DND-41 (cell line): ENCODE results near the gene PPM1K.

Experiments used
- ATAC-seq: fragments of 200-7000 bp; cut with Tn5 transposase; 3 replicates; pipeline ENCODE4 v1.9.1; 2021; ENCODE audit warnings: low read depth; ENCODE audit not compliant: insufficient read depth
- DNase-seq: peaks from one replicate; pipeline ENCODE4 v3.0.0-alpha.2; 2020
- H2AFZ ChIP-seq: 2 replicates; pipeline ENCODE4 v1.6.0; 2012; ENCODE audit warnings: low read depth, low read length
- H3K27ac ChIP-seq: 2 replicates; pipeline ENCODE4 v1.5.1; 2012; ENCODE audit warnings: low read length, inconsistent platforms
- H3K27me3 ChIP-seq: fragments of 200-600 bp; sonication (generic); 2 replicates; pipeline ENCODE4 v1.6.0; 2012; ENCODE audit warnings: low read length, mild to moderate bottlenecking, inconsistent platforms; ENCODE audit not compliant: insufficient read depth, poor library complexity
- H3K36me3 ChIP-seq: 2 replicates; pipeline ENCODE4 v1.5.1; 2012; ENCODE audit warnings: low read length, inconsistent platforms; ENCODE audit not compliant: insufficient read depth
- H3K4me1 ChIP-seq: 2 replicates; pipeline ENCODE4 v1.5.1; 2012; ENCODE audit warnings: mild to moderate bottlenecking, low read length; ENCODE audit not compliant: insufficient read depth
- H3K4me2 ChIP-seq: 2 replicates; pipeline ENCODE4 v1.6.0; 2012; ENCODE audit warnings: mild to moderate bottlenecking, moderate library complexity, low read length, inconsistent platforms; ENCODE audit not compliant: insufficient read depth
- H3K4me3 ChIP-seq, 2 experiments: fragments of 200-600 bp in 1 of 2; shearing (Covaris generic) in 1 of 2; 2 replicates each; pipeline ENCODE4 v1.5.1; 2012 to 2016; ENCODE audit warnings: inconsistent platforms in 2 of 2, low read length in 2 of 2, mild to moderate bottlenecking in 2 of 2, low read depth in 1 of 2, moderate library complexity in 1 of 2
- H3K79me2 ChIP-seq: 2 replicates; pipeline ENCODE4 v1.6.0; 2012; ENCODE audit warnings: low read length, inconsistent platforms; ENCODE audit not compliant: insufficient read depth
- H3K9ac ChIP-seq: 2 replicates; pipeline ENCODE4 v1.6.0; 2012; ENCODE audit warnings: low read depth, mild to moderate bottlenecking, inconsistent platforms, low read length, moderate library complexity
- H3K9me3 ChIP-seq: 2 replicates; pipeline ENCODE4 v1.5.1; 2012; ENCODE audit warnings: low read length, moderate library complexity, mild to moderate bottlenecking, inconsistent platforms; ENCODE audit not compliant: insufficient read depth, severe bottlenecking
- H4K20me1 ChIP-seq: 2 replicates; pipeline ENCODE4 v1.6.0; 2012; ENCODE audit warnings: low read length; ENCODE audit not compliant: insufficient read depth
- CTCF ChIP-seq: IDR thresholded peaks from 2 replicates; pipeline ENCODE4 v1.5.1; 2012; ENCODE audit warnings: borderline replicate concordance, low read length, moderate library complexity, mild to moderate bottlenecking; ENCODE audit not compliant: poor library complexity, severe bottlenecking; ENCODE audit errors: extremely low read depth
- EZH2 ChIP-seq: IDR thresholded peaks from 3 replicates; pipeline ENCODE4 v1.6.1; 2012; ENCODE audit warnings: borderline replicate concordance, low read depth, mild to moderate bottlenecking, moderate library complexity, low read length, inconsistent platforms; ENCODE audit not compliant: severe bottlenecking

Gene PPM1K

GRCh38 chr4:88242144-88242543 is 42.2 kb downstream of the PPM1K start:
- H3K4me2 ChIP-seq, result no peak overlapping the region
- H3K4me1 ChIP-seq, result peaks cover 15% of the 10 kb centered on the region
- H3K36me3 ChIP-seq, result no peaks in the 10 kb centered on the region
- H3K27me3 ChIP-seq, result no peaks in the 10 kb centered on the region
- TF ChIP-seq CTCF, result no peak
- no peak for TF ChIP-seq EZH2
- no peaks in the 10 kb centered on the region for H3K9me3 ChIP-seq
- no peaks in the 10 kb centered on the region for H3K79me2 ChIP-seq
- H3K27ac ChIP-seq, result no peak overlapping the region
- H3K4me3 ChIP-seq, result no peak overlapping the region
- no peak overlapping the region for H2AFZ ChIP-seq
- H4K20me1 ChIP-seq, result no peaks in the 10 kb centered on the region
- DNase-seq, result no peak
- no peak overlapping the region for H3K9ac ChIP-seq
- ATAC-seq, result no peak

GRCh38 chr4:88240297-88240714 is 44.1 kb downstream of the PPM1K start:
- DNase-seq (no peak), ATAC-seq (no peak)
- Histone ChIP-seq H3K4me2 (no peak overlapping the region), H2AFZ (no peak overlapping the region), H3K27me3 (no peaks in the 10 kb centered on the region), H3K36me3 (no peaks in the 10 kb centered on the region), H3K9me3 (no peaks in the 10 kb centered on the region), H3K4me3 (no peak overlapping the region), H3K27ac (no peak overlapping the region), H3K4me1 (peaks cover 10% of the 10 kb centered on the region), H3K9ac (no peak overlapping the region), H4K20me1 (no peaks in the 10 kb centered on the region), H3K79me2 (no peaks in the 10 kb centered on the region)
- TF ChIP-seq CTCF, result no peak

GRCh38 chr4:88230969-88231771 is 53.2 kb downstream of the PPM1K start:
- TF ChIP-seq CTCF (no peak), EZH2 (no peak)
- Histone ChIP-seq H3K4me3 (no peak overlapping the region), H3K27me3 (no peaks in the 10 kb centered on the region), H3K4me2 (no peak overlapping the region), H2AFZ (peak overlapping the region; percentile 13; the same call in 1 of the 2 replicates), H3K27ac (no peak overlapping the region), H3K9me3 (no peaks in the 10 kb centered on the region), H3K9ac (no peak overlapping the region), H3K36me3 (no peaks in the 10 kb centered on the region), H3K4me1 (peaks cover 10% of the 10 kb centered on the region), H4K20me1 (no peaks in the 10 kb centered on the region), H3K79me2 (no peaks in the 10 kb centered on the region)
- DNase-seq (no peak), ATAC-seq (peak; percentile 40; the same call in 2 of the 3 replicates)
